ENCODE measurements around the gene TCEA3. TPM values are rescaled to one million over a fixed set of nuclear protein-coding genes. Genes with fewer than 3 reads are reported as not detected.
A peak's percentile ranks its signal among the peaks of the same experiment; 100 is the strongest.

Gene TCEA3
- total and polyA plus RNA-seq, 10 of the 15 experiments (the other 5 are each of a cell fraction or from before 2014, with no cell fraction given) = 0.06 to 0.23 (median 0.08) TPM; not detected in 7

DNA sequence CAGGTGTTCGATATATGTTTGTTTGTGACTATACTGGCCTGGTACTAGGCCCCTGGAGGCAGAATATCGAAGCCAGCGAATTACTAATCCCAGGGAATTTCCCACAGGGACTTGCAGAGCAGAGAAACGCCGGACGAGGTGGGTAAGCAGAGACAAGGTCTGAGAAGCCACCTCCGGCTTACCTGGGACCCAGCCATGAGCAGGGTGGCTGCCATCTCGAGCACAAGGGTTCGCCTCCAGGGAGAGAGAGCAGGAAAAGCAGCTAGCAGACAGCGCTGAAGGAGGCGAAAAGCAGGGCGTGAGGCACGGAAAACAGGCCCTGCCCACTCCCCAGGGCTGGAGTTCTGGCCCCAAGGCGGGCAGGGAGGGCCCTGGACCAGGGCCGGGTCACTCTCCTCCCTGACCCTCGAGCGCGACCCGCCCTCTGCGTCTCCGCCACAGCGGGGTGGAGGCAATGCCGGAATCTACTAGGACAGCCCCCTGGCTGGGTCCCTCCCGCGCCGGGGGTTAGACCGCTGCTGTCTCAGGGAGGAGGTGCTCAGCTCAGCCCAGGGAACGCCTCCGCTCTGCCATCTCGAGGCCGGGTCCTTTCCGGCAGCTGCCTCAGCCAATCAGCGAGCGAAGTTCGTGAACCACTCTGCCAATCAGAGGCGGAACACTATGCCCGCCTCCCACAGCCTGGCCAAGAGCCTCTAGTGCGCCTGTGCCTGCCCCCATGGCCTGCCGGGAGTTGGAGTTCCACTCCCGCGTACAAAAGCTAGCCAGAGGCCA is 56.6 kb downstream of the TCEA3 start (continued):
- peak; percentile 50; the same call in 1 of the 2 replicates for TF ChIP-seq GABPA (IDR thresholded peaks at IDR 0.05; ENCODE audit: low read depth)
- peak; percentile 73; the same call in 1 of the 2 replicates for TF ChIP-seq YY1 (IDR thresholded peaks at IDR 0.05; ENCODE audit: low read depth, low read length)
- peak; percentile 14; the same call in 1 of the 2 replicates for TF ChIP-seq RB1 (IDR thresholded peaks at IDR 0.05; ENCODE audit: borderline replicate concordance)
- peak in 1 of 2 experiments; percentile 35; a peak in 1 of 4 replicates for TF ChIP-seq IKZF2 (IDR thresholded peaks at IDR 0.05)
- TF ChIP-seq POLR2AphosphoS5 (IDR thresholded peaks at IDR 0.05; ENCODE audit: low read length) = peak; percentile 69
- peak; percentile 66; the same call in 1 of the 2 replicates for TF ChIP-seq LARP7 (IDR thresholded peaks at IDR 0.05)
- TF ChIP-seq CHD2 (IDR thresholded peaks at IDR 0.05; ENCODE audit: borderline replicate concordance, low read depth, low read length) = peak; percentile 96
- TF ChIP-seq ATF3 (IDR thresholded peaks at IDR 0.05; ENCODE audit: borderline replicate concordance, extremely low read depth, low read depth, low read length) = no peak
- no peak for TF ChIP-seq NFIC (IDR thresholded peaks at IDR 0.05; ENCODE audit: low read depth, low read length)
- TF ChIP-seq SMAD1 (IDR thresholded peaks at IDR 0.05; ENCODE audit: low read depth, partially characterized antibody) = peak; percentile 27
- TF ChIP-seq SUPT20H (IDR thresholded peaks at IDR 0.05; ENCODE audit: borderline replicate concordance, control insufficient read depth, low read depth, low read length) = no peak
- TF ChIP-seq JUNB (IDR thresholded peaks at IDR 0.05) = no peak
- TF ChIP-seq, protein P1, sequence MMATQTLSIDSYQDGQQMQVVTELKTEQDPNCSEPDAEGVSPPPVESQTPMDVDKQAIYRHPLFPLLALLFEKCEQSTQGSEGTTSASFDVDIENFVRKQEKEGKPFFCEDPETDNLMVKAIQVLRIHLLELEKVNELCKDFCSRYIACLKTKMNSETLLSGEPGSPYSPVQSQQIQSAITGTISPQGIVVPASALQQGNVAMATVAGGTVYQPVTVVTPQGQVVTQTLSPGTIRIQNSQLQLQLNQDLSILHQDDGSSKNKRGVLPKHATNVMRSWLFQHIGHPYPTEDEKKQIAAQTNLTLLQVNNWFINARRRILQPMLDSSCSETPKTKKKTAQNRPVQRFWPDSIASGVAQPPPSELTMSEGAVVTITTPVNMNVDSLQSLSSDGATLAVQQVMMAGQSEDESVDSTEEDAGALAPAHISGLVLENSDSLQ (IDR thresholded peaks at IDR 0.05) = peak; percentile 99
- peak; percentile 13; the same call in 1 of the 2 replicates for TF ChIP-seq MTA2 (IDR thresholded peaks at IDR 0.05; ENCODE audit: low read depth)
- TF ChIP-seq POLR2A (IDR thresholded peaks at IDR 0.05; ENCODE audit: low read depth, low read length) = peak; percentile 90
- TF ChIP-seq TAF1 (IDR thresholded peaks at IDR 0.05; ENCODE audit: borderline replicate concordance, low read depth, low read length) = 0 out of 2 replicates have a peak, but pooled peaks have one; percentile 25
- TF ChIP-seq TCF12 (IDR thresholded peaks at IDR 0.05; ENCODE audit: low read depth, low read length) = no peak
- no peak for TF ChIP-seq EZH2 (IDR thresholded peaks at IDR 0.05; ENCODE audit: borderline replicate concordance, control insufficient read depth, low read depth, low read length)
- TF ChIP-seq NFYB (IDR thresholded peaks at IDR 0.05; ENCODE audit: insufficient read depth, low read depth, low read length) = peak; percentile 93
- TF ChIP-seq TARDBP (IDR thresholded peaks at IDR 0.05; ENCODE audit: borderline replicate concordance) = 0 out of 2 replicates have a peak, but pooled peaks have one; percentile 16
- TF ChIP-seq, protein P2, sequence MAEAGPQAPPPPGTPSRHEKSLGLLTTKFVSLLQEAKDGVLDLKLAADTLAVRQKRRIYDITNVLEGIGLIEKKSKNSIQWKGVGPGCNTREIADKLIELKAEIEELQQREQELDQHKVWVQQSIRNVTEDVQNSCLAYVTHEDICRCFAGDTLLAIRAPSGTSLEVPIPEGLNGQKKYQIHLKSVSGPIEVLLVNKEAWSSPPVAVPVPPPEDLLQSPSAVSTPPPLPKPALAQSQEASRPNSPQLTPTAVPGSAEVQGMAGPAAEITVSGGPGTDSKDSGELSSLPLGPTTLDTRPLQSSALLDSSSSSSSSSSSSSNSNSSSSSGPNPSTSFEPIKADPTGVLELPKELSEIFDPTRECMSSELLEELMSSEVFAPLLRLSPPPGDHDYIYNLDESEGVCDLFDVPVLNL (IDR thresholded peaks at IDR 0.05; ENCODE audit: low read depth, low read length) = no peak
- TF ChIP-seq, protein P3, sequence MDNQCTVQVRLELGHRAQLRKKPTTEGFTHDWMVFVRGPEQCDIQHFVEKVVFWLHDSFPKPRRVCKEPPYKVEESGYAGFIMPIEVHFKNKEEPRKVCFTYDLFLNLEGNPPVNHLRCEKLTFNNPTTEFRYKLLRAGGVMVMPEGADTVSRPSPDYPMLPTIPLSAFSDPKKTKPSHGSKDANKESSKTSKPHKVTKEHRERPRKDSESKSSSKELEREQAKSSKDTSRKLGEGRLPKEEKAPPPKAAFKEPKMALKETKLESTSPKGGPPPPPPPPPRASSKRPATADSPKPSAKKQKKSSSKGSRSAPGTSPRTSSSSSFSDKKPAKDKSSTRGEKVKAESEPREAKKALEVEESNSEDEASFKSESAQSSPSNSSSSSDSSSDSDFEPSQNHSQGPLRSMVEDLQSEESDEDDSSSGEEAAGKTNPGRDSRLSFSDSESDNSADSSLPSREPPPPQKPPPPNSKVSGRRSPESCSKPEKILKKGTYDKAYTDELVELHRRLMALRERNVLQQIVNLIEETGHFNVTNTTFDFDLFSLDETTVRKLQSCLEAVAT (IDR thresholded peaks at IDR 0.05) = 0 out of 2 replicates have a peak, but pooled peaks have one; percentile 23
- no peak for TF ChIP-seq RELB (IDR thresholded peaks at IDR 0.05; ENCODE audit: low read depth)
- TF ChIP-seq ESRRA (IDR thresholded peaks at IDR 0.05; ENCODE audit: low read length) = no peak
